ENCODE results near the gene ANKS3. TPM values are rescaled to one million over a fixed set of nuclear protein-coding genes. Genes with fewer than 3 reads are reported as not detected.

The ANKS3 gene
- total RNA-seq, 1 experiment from 2014 or later: 25.5 TPM

DNA sequence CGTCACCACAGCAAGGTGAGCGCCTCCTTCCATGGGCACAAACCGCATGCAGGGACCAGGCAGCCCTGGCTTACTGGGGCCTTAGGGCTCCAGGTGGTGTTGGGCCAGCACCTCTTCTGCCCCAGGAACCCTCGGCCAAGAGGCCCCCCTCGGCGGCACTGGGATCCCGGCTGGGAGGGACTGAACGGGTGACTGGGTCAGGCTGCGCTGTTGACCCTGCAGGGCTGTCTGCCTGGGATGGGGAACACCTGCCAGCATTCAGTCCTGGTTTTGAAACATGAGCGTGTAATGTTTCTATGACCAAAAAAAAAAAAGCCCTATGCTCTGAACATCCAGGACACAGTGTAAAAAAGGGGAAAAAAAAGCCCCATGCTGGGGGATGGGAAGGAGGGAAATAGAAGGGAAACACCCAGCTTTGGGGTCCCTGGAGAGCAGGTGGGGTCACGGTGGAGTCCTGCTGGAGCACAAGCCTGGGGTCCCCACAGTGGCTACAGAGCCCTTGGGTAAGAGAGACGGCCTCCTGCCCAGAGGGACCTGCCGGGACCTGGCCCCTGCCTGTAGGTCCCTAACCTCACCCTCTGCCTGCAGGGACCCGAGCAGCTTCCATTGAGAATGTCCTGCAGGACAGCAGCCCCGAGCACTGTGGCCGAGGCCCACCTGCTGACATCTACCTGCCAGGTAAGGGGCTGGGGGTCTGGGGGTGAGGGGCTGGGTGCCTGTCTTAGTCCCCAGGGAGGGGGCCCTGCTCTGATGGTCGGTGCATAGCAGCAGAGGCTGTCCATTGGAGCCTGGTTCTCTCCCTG is 50.6 kb downstream of the ANKS3 start:
- BruUV-seq (replicated peaks): no TSS peak
- ChIA-PET POLR2A (no interaction called here), CTCF (interaction anchor here (0.7 kb wide), 1 partner anchor 59 kb away, joined by 3 read pairs; the partner anchor contains the start of gene MGRN1), RAD21 (ENCODE audit: low non-redundant PET in 1 of 2, low total read pairs in 2 of 2, uncharacterized antibody in 2 of 2, unreplicated experiment in 2 of 2) (no interaction called here)
- peaks cover 0 to 7% of the 10 kb centered on the region in 2 experiments; a peak in 1 of 4 replicates for H3K36me3 ChIP-seq (ENCODE audit: control insufficient read depth in 1 of 2, insufficient read depth in 2 of 2, low read length in 2 of 2)
- no peak overlapping the region for H3K9ac ChIP-seq (ENCODE audit: low read length)
- no peaks in the 10 kb centered on the region for H3K9me3 ChIP-seq (ENCODE audit: control insufficient read depth in 1 of 2, insufficient read depth in 1 of 2, low read depth in 1 of 2, low read length in 2 of 2)
- ATAC-seq: no peak; the same call in 1 of the 2 replicates
- H3K27ac ChIP-seq (ENCODE audit: low read depth, low read length): no peak overlapping the region
- intact Hi-C loops (cut with micrococcal nuclease): no loop called here
- H3K79me2 ChIP-seq (ENCODE audit: insufficient read depth, low read length): no peaks in the 10 kb centered on the region
- no peak overlapping the region for H3K4me3 ChIP-seq (replicated peaks in 1 of 2; ENCODE audit: low read depth in 1 of 2, low read length in 2 of 2)
- no peaks in the 10 kb centered on the region for H3K9me2 ChIP-seq (ENCODE audit: insufficient read depth)
- H3K27me3 ChIP-seq (ENCODE audit: insufficient read depth, low read length): no peaks in the 10 kb centered on the region
- DNase-seq (ENCODE audit: low read depth, low spot score): no peak
- H4K20me1 ChIP-seq (ENCODE audit: insufficient read depth): no peaks in the 10 kb centered on the region
- TF ChIP-seq TCF7L2 (IDR thresholded peaks at IDR 0.05; ENCODE audit: borderline replicate concordance, extremely low read depth, insufficient read depth, insufficient read length) (no peak), YY1 (IDR thresholded peaks at IDR 0.05; ENCODE audit: extremely low read depth, insufficient replicate concordance, low read depth, low read length) (no peak), FOSL1 (IDR thresholded peaks at IDR 0.05; ENCODE audit: low read depth) (no peak), CBX3 (IDR thresholded peaks at IDR 0.05; ENCODE audit: low read depth) (no peak), SRF (IDR thresholded peaks at IDR 0.05; ENCODE audit: low read depth) (no peak), SP1 (IDR thresholded peaks at IDR 0.05; ENCODE audit: low read depth) (no peak)
- H3K4me2 ChIP-seq (ENCODE audit: low read length): no peak overlapping the region
- H3K4me1 ChIP-seq (ENCODE audit: control insufficient read depth in 1 of 2, insufficient read depth in 2 of 2, low read length in 2 of 2): no peaks in the 10 kb centered on the region
- no peak overlapping the region for H2AFZ ChIP-seq (ENCODE audit: low read depth, low read length, poor library complexity, severe bottlenecking)

- H3K4me2 ChIP-seq (ENCODE audit: low read length): no peak overlapping the region
- TF ChIP-seq RAD21 (IDR thresholded peaks at IDR 0.05; ENCODE audit: low read depth): 0 out of 2 replicates have a peak, but pooled peaks have one; percentile 28
- peak; percentile 20 to 60 (median 59); a peak in 4 of 6 replicates for TF ChIP-seq CTCF (IDR thresholded peaks at IDR 0.05 in 2 of 3, conservative IDR thresholded peaks at IDR 0.05 in 1 of 3; ENCODE audit: borderline replicate concordance in 1 of 3, insufficient read depth in 1 of 3, low read depth in 2 of 3, low read length in 2 of 3)
- no peak for TF ChIP-seq ZFX (IDR thresholded peaks at IDR 0.05)
- no peaks in the 10 kb centered on the region for H4K20me1 ChIP-seq (ENCODE audit: insufficient read depth)
- ChIA-PET POLR2A (no interaction called here), RAD21 (ENCODE audit: low non-redundant PET in 1 of 2, low total read pairs in 2 of 2, uncharacterized antibody in 2 of 2, unreplicated experiment in 2 of 2) (no interaction called here), CTCF (interaction anchor here (0.7 kb wide), 1 partner anchor 58 kb away, joined by 3 read pairs; the partner anchor contains the start of gene MGRN1)
- no peak overlapping the region for H2AFZ ChIP-seq (ENCODE audit: low read depth, low read length, poor library complexity, severe bottlenecking)
- no peak overlapping the region for H3K4me3 ChIP-seq (replicated peaks in 1 of 2; ENCODE audit: low read depth in 1 of 2, low read length in 2 of 2)
- no peaks in the 10 kb centered on the region for H3K79me2 ChIP-seq (ENCODE audit: insufficient read depth, low read length)
- no peaks in the 10 kb centered on the region for H3K27me3 ChIP-seq (ENCODE audit: insufficient read depth, low read length)
- no peaks in the 10 kb centered on the region for H3K9me3 ChIP-seq (ENCODE audit: control insufficient read depth in 1 of 2, insufficient read depth in 1 of 2, low read depth in 1 of 2, low read length in 2 of 2)
- H3K36me3 ChIP-seq (ENCODE audit: control insufficient read depth in 1 of 2, insufficient read depth in 2 of 2, low read length in 2 of 2): peaks cover 0 to 7% of the 10 kb centered on the region in 2 experiments; a peak in 1 of 4 replicates
- no peak for DNase-seq (ENCODE audit: low read depth, low spot score)
- H3K9me2 ChIP-seq (ENCODE audit: insufficient read depth): no peaks in the 10 kb centered on the region
- H3K27ac ChIP-seq (ENCODE audit: low read depth, low read length): no peak overlapping the region
- ATAC-seq: peak; percentile 76
- H3K4me1 ChIP-seq (ENCODE audit: control insufficient read depth in 1 of 2, insufficient read depth in 2 of 2, low read length in 2 of 2): no peaks in the 10 kb centered on the region
- intact Hi-C loops (cut with micrococcal nuclease): no loop called here
- no peak overlapping the region for H3K9ac ChIP-seq (ENCODE audit: low read length)
- no TSS peak for BruUV-seq (replicated peaks)
Measured at GRCh38 chr16:4682616-4683254, 51.3 kb downstream of the ANKS3 start.
